ENCODE data around the gene UBE2C. TPM values are rescaled to one million over a fixed set of nuclear protein-coding genes. Genes with fewer than 3 reads are reported as not detected.

Gene UBE2C
- total and polyA plus RNA-seq, 2 of the 8 experiments (the other 6 are each of a cell fraction or from before 2014, with no cell fraction given): 243 to 326 TPM

DNA sequence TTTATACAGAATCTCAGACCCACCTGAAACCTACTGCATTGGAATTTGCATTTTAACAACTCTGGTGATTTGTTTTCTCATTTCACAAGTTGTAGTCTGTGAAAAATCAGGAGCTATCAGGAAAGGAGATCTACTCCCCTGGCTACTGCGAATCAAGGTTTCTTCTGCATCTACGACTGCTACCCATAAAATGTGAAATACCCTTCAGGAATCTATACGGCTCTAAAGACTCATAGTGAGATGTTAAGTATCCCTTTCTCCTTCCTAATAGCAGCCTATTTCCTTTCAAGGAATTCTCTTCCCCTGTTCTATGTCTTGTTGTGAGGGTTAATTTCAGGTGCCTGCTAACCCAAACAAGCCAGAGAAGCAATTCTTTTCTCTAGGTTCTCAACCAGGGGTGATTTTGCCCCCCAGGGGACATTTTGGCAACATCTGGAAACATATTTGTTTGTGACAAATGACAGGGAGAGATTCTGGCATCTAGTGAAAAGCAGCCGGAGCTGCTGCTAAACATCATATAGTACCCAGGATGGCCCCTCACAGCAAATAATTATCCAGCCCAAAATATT is 47.1 kb upstream of the UBE2C start (continued):
- no peak for TF ChIP-seq CHD7 (IDR thresholded peaks at IDR 0.05; ENCODE audit: insufficient replicate concordance, low read length)
- TF ChIP-seq CHD2 (IDR thresholded peaks at IDR 0.05; ENCODE audit: low read length): no peak
- no peak for TF ChIP-seq KDM5A (IDR thresholded peaks at IDR 0.05; ENCODE audit: low read length)
- TF ChIP-seq RXRA (IDR thresholded peaks at IDR 0.05; ENCODE audit: insufficient read depth, low read depth, low read length): no peak
- no peak for TF ChIP-seq ATF3 (IDR thresholded peaks at IDR 0.05; ENCODE audit: insufficient read depth, low read depth, low read length)
- peak; percentile 17; the same call in 1 of the 2 replicates for TF ChIP-seq SP1 (IDR thresholded peaks at IDR 0.05; ENCODE audit: low read depth, low read length)
- no peak for TF ChIP-seq CREB1 (IDR thresholded peaks at IDR 0.05)
- TF ChIP-seq RNF2 (IDR thresholded peaks at IDR 0.05; ENCODE audit: borderline replicate concordance, low read depth, low read length, missing control alignments, poor library complexity, severe bottlenecking): no peak
- peak in 1 of 2 experiments; percentile 58; a peak in 1 of 3 replicates for TF ChIP-seq POLR2A (IDR thresholded peaks at IDR 0.05; ENCODE audit: control extremely low read depth in 1 of 2, low read depth in 2 of 2, low read length in 2 of 2)
- no peak for TF ChIP-seq BCL11A (IDR thresholded peaks at IDR 0.05; ENCODE audit: low read depth in 2 of 2, low read length in 2 of 2)
- no peak for TF ChIP-seq SIN3A (conservative IDR thresholded peaks at IDR 0.05 in 1 of 2, IDR thresholded peaks at IDR 0.05 in 1 of 2; ENCODE audit: low read depth in 1 of 2, low read length in 2 of 2)

Measured in H1 (cell line).